ENCODE data around the gene RTN4RL1.
"Not testable (repeated sequence)": the region's sequence is repeated elsewhere in the genome, so short reads cannot be mapped to it uniquely, and the experiment has no call there.

Gene RTN4RL1

DNA sequence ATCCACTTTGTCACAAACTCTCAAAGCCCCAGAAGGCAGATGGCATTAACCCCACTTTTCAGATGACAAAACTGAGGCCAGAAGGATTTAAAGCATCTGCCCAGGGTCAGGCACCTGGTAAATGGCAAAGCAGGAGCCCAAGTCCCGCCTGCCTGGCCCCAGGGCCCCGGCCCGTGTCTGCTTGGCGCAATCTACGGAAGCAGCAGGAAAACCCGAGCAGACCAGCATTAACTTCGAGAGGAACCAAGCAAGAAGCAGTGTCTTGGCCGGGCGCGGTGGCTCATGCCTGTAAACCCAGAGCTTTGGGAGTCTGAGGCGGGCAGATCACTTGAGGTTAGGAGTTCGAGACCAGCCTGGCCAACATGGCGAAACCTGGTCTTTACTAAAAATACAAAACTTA, 21.6 kb downstream of the RTN4RL1 start:
- no peak for DNase-seq (ENCODE audit: low read depth)

DNA sequence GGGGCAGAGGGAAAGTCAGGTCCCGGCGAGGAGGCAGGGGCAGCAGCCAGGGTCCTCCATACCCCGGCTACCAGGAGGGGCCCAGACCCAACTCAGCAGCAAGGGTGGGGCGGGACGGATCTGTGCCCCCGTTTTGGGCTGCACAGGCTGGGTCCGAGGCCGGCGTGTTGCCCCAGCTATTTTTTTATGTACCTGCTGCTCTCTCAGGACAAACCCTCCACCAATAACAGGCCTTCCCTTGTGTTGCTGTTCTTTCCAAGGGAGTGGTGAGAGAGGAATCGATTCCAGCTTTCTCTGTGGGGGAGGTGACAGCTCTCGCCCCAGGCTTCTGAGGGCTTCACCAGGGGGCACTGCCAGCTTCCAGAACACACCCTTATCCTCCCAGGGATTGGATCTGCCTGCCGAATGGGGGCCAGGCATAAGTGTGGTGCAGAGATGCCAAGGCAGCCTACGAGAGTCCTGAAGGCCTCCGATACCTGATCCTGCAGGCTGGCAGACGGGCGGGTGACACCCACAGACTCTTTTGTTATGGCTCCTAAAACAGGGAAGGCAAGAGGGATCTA, 22.3 kb downstream of the RTN4RL1 start:
- DNase-seq (ENCODE audit: low read depth) = no peak

DNA sequence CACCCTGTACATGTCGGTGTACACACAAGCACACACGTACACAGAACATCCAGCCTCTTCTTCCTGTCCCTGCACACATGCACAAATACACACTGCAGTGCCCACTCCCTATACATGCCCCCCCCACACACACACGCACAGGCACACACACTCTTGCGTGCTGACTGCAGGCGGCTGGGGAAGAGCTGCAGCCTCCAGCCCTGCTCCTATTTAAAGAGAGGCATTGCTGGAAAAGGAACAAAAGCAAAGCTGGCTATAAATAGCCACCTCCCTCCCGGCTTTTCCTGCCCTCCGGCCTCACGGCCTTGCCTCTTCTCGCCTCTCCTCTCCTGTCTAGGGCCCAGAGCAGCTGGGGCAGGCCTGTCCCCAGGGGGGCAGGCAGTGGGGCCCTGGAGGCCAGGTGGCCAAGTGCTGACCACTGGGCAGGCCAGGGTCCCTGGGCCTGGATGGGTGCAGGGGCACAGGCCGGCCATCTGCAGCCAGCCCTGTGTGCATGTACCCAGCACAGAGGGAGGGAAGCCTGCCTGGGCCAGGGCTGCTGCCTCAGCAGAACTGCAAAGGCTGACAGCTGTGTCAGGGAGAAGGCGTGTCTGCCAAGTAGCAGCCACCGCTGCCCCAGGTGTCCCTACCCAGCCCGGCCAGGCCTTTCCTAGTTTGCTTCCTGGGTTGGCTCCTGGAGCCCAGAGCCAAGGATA, 25.4 kb downstream of the RTN4RL1 start:
- DNase-seq (ENCODE audit: low read depth) = no peak

DNA sequence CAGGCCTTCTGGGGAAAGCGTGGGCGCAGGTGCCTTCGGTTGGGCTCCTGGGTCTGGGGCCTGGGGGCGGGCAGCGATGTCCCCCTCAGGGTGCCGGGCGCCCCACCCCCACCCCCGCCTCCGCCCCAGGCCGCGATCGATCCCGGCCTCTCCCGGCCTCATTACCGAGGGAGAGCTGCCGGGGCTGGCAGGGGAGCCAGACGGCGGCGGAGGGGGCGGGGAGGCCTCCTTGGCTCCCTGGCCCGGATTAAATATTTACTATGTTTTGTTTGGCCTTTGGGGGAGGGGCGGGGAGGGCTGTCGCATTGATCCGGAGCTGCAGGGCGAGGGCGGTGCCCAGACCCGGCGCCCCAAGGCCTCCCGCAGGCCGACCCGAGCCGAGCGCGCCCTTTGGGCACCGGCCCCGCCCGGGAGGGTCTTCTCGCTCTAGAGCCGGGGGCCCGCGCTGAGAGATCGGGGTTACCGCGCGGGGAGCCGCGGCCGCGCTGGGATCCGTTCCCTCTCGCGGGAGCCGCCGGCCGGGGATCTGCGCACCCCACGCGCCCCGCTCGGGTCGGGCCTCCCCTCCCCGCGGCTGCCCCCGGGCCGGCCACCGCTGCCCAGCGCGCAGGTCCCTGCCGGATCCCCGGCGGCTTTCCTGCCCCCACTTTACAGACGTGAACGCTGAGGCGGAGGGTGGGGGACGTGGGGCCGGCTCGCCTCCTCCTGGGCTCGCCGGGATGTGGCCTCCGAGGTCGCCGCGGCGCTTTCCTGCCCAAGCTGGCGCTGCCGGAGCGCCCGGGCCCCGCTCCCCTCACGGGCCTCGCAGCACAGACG, 27.0 kb downstream of the RTN4RL1 start:
- no peak for DNase-seq (ENCODE audit: low read depth)

DNA sequence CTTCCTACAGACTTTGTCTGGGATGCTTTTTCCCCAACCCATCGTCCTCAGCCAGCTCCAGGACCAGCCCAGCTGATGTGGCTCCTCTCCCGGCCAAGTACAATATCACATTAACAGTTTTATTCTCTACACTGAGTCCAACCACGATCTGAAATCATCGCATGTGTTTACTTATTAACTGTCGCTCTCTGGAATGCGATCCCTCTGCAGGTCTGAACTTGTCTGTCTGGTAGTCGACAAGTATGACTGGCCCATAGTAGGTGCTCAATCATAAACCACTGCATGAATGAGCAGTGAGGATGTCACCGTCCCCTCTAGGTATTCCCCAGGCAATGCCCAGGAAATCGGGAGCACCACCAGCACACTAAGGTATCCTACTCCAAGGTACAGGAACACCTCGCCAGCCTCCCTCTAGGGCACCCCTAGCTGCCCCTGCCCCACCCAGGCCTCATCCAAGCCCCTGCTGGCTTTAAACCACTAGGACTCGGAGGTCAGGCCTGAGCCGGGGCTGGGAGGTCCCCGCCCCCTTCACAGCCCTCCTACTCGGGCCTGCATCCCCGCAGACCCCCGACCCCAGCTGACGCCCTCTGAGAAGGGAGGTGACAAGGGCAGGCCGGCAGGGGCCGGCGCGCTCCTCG, 27.7 kb downstream of the RTN4RL1 start:
- DNase-seq (ENCODE audit: low read depth) = no peak

DNA sequence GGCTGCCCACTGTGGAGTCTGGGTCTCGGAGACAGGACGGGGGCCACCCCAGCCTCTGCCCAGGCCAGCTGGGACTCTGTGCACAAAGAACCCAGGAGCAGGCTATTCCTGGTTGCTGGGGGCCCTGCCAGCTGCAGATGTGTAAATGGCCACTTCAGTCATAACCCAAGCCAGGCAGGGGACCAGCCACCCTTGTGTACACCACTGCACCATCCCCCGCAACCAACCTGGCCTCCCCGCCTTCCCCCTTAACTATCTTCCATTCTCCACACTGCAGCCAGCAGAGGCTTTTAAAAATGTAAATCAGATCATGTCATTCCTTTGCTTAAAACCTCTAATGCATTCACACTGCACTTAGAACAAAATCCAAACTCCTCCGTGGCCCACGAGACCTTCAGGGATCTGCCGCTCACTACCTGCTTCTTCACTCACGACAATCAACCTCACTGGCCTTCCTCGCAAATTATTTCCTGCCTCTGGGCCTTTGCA, 28.3 kb downstream of the RTN4RL1 start:
- no peak for DNase-seq (ENCODE audit: low read depth)

DNA sequence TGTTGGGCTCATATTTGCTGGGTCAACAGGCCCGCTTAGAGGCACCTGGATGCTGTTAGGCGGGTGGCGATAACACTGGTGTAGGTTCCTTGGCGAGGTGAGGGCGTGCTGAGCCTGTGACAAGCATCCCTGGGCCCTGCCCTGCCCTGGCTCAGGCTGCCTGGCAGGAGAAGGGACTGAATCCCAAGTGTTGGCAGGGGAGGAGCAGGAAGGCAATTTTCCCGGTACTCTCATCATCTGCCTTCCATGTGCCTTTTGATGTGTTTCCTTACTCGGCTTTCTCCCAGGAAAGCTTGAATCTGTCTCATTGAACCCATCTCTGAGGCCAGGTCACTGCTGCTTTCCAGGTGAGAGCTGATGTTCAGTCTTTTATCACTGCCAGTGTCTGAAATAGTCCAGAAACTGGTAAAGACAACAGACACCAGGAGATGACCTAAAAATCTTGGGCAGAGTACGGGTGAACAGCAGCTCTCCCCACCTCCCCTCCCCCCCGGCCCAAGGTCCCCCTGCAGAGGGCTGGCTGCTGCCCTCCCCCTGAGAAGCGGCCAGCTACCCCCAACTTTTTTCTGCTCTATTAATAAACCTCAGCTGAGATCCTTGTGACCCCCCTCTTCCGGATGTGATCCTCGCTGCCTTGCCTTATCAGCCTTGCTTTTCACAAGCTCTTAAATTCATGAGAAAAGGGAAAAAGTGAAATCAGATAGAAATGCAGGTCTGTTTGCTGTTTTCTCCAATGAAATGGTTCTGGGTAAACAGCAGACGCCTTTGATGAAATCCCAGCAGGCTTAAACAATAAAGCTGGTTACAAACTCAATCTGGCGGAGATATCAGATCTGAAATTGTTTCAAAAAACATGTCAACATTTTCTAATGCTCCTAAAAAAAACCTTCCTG, 29.0 kb downstream of the RTN4RL1 start:
- DNase-seq (ENCODE audit: low read depth) = no peak

DNA sequence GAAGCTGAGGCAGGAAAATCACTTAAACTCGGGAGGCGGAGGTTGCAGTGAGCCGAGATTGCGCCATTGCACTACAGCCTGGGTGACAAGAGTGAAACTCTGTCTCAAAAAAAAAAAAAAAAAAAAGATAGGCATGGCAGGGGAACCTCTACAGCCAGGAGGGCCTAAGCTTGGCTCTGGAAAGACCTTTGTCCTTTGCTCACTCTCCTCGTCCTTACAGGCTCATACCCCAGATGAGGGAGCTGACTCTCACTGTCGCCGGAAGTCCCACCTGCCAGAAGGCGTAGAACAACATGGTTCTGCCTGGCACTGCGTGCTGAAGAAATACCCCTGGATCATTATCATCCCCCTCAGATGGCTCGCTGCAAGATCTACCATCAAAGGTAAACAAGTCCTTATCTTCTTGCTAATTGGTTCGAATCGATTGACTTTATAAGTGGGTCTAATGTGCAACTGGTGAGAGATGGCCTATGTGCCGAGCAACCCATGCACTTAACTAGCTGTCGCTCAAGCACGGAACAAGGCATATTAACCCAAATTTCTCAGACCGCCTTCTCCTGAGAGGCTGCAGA, 29.7 kb downstream of the RTN4RL1 start:
- no peak for DNase-seq (ENCODE audit: low read depth)

DNA sequence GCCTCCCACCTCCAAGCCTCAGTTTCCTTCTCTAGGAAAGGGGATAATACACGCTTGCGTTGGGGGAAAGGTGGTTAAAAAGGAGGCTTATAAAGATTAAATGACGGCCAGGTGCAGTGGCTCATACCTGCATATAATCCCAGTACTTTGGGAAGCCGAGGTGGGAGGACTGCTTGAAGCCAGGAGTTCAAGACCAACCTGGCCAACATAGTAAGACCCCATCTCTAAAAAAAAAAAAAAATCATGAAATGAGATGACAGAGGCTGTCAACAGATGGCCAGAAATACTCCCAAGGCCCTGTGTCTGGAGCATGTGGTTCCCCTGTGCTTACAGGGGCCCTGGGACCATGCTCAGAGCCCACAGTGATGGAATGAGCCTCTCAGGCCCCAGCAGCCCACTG, 30.4 kb downstream of the RTN4RL1 start:
- DNase-seq (ENCODE audit: low read depth) = no peak

DNA sequence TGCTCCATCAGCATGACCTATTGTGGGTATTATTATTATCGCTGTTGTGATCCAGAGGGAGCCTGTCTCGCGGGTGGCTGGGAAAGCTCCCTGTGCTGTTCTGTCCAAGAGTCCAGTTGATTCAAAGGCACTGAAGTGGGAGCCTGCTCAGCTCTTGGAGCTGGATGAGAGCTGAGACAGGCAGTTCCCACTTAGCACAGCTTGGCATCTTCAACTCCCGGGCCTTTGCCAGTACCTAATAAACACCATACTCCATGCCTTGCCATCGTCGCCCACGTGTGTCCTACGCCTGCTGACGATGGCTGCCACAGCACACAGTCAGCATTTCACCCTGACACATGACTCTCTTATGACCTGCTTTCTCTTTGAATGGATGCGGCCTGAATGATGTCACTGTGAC, 32.6 kb downstream of the RTN4RL1 start:
- no peak for DNase-seq (ENCODE audit: low read depth)

DNA sequence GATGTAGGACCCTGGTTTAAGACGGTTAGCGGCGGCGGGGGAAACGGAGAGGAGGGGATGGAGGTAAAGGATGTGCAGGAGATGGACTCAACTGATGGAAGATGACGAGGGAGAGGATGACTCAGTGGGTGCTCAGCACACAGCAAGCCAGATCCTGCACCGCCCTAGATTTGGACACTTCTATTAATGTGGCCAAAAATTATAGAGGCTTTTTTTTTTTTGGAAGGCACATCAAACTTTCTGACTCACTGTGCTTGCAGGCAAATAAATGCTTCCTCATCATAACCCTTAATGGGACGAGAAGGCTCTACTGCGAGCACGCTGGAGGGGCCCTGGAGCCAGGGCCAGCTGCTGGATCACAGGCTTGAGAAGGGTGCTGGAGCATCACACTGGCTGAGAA, 36.0 kb downstream of the RTN4RL1 start:
- no peak for DNase-seq (ENCODE audit: low read depth)

DNA sequence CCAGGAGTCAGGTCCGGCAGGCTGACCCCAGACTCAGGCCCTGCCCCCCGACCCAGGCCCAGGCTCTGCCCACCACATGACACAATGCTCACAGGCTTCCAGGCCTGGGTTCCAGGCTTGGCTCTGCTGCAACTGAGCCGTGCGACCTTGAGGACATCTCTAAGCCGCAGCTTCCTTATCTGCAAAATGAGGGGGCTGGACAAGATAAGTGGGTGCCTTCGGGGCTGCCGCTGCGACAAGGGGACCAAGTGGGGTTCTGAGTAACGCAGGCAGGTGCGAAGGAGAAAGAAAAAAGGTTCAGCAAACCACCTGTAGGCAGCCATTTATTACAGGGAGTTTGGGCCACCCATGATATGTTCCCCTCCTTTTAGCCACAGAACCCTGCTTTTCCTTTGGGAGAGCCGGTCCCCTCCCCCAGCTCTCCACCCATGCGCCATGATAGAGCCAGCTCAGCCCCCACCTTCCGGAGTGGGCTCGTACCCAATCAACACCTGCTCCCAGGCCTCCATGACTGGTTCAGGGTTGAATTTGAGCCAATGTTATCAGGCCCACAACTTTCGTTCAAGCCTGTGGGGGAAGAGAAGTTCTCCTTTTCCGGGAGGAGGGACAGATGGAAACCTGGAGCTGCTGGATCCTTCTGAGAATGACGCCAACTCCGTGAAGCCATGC, 38.2 kb downstream of the RTN4RL1 start:
- no peak for DNase-seq (ENCODE audit: low read depth)

DNA sequence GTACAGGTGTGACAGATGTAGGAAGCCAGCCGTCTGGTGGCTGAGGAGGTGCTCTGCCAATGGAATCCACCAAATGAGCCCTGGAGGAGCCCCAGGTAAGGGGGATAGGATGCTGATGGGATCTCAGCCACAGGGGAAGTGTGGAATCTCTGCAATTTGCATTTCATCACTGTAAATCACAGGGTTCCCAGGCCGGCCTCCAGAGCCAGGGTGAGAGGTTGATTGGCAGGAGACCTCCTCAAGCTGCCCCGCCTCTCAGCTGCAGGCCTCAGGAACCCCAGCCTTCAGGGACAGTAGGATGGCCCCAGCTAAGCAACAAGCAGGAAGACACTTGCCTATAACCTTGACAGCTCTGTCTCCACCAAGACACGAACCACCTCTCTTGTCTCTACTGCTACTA, 39.4 kb downstream of the RTN4RL1 start:
- DNase-seq (ENCODE audit: low read depth) = no peak

DNA sequence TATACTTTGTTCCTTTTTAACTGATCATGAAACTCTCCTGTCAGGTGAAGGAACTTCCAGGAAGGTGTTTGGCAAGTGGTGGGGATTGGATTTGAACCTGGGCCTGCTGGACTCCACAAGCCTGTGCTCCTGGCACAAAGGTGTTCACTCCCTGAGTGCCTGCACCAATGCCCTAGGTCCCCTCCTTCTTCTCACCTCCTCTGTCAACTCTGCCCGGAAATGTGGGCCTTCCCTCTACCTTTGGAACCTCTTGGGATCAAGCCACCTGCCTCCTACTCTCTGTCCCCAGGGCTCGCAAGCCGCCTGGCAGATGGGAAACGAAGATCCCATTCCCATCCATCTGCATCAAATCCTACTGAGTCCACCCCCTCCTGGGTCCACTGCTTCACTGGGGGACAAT, 40.0 kb downstream of the RTN4RL1 start:
- no peak for DNase-seq (ENCODE audit: low read depth)

DNA sequence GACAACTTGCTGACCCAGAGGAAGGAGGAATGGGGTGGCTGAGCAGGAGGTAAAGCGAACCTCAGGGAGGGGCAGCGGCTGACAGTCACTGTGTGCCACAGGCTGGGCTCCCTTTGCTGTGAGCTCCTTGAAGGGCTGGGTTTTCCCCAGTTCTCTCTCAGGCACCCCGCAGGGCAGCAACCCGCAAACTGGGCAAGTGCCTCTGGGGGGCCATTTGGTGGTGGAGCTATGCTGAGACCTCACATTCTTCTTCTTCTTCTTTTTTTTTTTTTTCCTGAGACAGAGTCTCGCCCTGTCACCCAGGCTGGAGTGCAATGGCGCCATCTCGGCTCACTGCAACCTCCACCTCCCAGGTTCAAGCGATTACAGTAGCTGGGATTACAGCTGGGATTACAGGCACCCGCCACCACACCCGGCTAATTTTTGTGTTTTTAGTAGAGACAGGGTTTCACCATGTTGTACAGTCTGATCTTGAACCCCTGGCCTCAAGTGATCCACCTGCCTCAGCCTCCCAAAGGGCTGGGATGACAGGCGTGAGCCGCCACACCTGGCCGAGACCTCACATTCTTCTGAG, 42.3 kb downstream of the RTN4RL1 start:
- DNase-seq (ENCODE audit: low read depth) = not testable (repeated sequence)

DNA sequence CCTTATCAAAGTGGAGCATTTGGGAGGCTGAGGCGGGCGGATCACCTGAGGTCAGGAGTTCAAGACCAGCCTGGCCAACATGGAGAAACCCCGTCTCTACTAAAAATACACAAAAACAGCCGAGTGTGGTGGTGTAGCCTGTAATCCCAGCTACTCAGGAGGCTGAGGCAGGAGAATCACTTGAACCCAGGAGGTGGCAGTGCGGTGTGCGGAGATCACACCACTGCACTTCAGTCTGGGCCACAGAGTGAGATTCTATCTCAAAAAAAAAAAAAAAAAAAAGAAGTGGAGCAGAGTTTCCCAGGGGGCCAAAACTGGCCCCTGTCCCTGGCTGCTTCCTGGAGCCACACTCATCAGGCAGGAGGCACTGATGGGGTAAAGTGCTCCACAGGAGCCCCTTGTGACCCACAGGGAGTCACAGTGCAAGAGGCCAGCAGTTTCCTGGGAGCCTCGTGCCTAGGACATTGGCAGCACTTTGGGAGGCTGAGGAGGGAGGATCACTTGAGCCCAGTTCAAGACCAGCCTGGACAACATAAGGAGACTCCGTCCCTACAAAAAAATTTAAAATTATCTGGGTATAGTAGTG, 44.4 kb downstream of the RTN4RL1 start:
- DNase-seq (ENCODE audit: low read depth) = no peak

DNA sequence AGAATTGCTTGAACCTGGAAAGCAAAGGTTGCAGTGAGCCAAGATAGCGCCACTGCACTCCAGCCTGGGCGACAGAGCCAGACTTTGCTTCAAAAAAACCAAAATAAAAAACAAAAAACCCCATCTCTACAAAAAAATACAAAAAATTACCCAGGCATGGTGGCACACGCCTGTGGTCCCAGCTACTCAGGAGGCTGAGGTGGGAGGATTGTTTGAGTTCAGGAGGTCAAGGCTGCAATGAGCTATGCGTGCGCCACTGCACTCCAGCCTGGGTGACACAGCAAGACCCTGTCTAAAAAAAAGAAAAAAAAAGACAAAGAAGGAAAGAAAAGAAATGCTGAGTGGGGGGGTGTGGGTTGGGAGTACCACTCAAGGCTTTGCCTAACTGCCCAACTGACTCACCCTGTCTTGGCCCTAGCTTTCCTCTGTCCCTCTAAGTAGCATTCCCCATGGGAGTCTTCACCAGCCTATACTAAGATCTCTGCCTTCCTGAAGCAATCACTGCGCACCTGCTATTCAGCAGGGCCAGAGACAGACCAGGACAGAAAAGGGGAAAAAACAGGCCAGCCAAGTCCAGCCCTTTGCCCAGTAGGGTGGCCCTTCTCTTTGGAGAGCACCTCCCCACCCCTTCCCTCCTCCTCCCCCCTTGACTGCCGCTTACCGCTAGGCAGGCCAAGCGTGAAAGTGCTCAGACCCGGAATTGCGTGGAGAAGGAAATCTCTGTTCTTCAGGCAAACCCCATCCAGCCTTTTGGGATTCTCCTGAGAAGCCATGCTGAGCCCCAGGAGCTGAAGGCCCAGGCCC, 45.8 kb downstream of the RTN4RL1 start:
- no peak for DNase-seq (ENCODE audit: low read depth)

DNA sequence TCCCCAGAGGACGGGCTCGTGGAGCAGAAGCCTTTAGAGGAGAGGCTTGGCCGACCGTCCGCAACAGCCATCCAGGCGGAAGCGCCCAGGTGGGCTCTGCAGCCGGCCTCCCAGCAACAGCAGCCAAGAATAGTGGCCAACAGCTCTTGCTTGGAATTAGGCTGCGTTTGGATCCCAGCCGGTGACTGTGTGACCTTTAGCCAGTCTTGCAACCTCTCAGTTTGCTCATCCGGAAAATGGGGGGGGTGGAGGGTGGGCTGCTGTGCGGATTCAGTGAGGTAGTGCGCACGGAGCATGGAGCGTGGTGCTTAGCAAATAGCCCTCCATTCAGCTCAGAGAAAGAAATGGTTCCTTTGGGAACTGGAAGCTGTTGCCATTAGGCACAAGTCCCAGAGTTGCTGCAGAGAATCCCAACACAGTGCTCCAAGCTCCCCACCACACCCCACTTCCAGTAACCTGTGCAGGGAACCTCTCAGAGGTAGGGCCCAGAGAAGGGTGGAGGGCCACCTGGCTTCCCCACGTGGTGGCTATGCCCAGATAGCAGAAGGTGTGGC, 46.7 kb downstream of the RTN4RL1 start:
- DNase-seq (ENCODE audit: low read depth) = no peak
